ENCODE data around the gene MPPED1.

GRCh38 chr22:43533656-43534428 lies 122.0 kb downstream of the MPPED1 start:
- TF ChIP-seq CTCF (conservative IDR thresholded peaks at IDR 0.05 in 1 of 2, IDR thresholded peaks at IDR 0.05 in 1 of 2; ENCODE audit: low read depth in 1 of 2, low read length in 2 of 2), result no peak
- no peak for TF ChIP-seq EZH2 (IDR thresholded peaks at IDR 0.05; ENCODE audit: low read length, missing control alignments)
